Measurements from ENCODE around the gene TRIM51. TPM values are rescaled to one million over a fixed set of nuclear protein-coding genes. Genes with fewer than 3 reads are reported as not detected.

The TRIM51 gene
- total and polyA plus RNA-seq, 2 of the 8 experiments (the other 6 are each of a cell fraction or from before 2014, with no cell fraction given), result not detected

GRCh38 chr11:55936300-55936699, 53.2 kb downstream of the TRIM51 start, which contains the start of gene OR5I1 (continued):
- TF ChIP-seq CHD7 (IDR thresholded peaks at IDR 0.05; ENCODE audit: insufficient replicate concordance, low read length), result no peak
- TF ChIP-seq RXRA (IDR thresholded peaks at IDR 0.05; ENCODE audit: insufficient read depth, low read depth, low read length), result no peak
- TF ChIP-seq SIX5 (IDR thresholded peaks at IDR 0.05; ENCODE audit: low read depth, low read length), result no peak
- no peak for TF ChIP-seq SIRT6 (IDR thresholded peaks at IDR 0.05; ENCODE audit: low read length)
- TF ChIP-seq PHF8 (conservative IDR thresholded peaks at IDR 0.05; ENCODE audit: low read depth, low read length), result no peak
- TF ChIP-seq TAF7 (optimal IDR thresholded peaks at IDR 0.05; ENCODE audit: borderline replicate concordance, low read depth, low read length), result no peak
- no peak for TF ChIP-seq KDM5A (IDR thresholded peaks at IDR 0.05; ENCODE audit: low read length)
- no peak for TF ChIP-seq SP1 (IDR thresholded peaks at IDR 0.05; ENCODE audit: low read depth, low read length)
- no peak for TF ChIP-seq HDAC2 (IDR thresholded peaks at IDR 0.05; ENCODE audit: borderline replicate concordance in 1 of 2, low read depth in 2 of 2, low read length in 2 of 2)
- TF ChIP-seq CBX8 (IDR thresholded peaks at IDR 0.05; ENCODE audit: borderline replicate concordance, low read depth, low read length), result no peak
- TF ChIP-seq CEBPB (IDR thresholded peaks at IDR 0.05; ENCODE audit: low read depth, low read length), result no peak
- no peak for TF ChIP-seq JUN (IDR thresholded peaks at IDR 0.05; ENCODE audit: low read depth, low read length)
- TF ChIP-seq POU5F1 (IDR thresholded peaks at IDR 0.05; ENCODE audit: low read depth, low read length), result no peak
